Stimulated activated effector memory CD8-positive, alpha-beta T cell treated with anti-CD3 and anti-CD28 coated beads, Interleukin-12 subunit alpha, Interleukin-12 subunit beta, amount 100 ng/mL, for 72 hours (primary cell): ENCODE data around the gene CBLN2.

Experiments
- ATAC-seq: fragments of 150-1000 bp; cut with Tn5 transposase; 2 replicates; pipeline ENCODE4 v1.10.0; 2021
- DNase-seq, 2 donors: peaks; one replicate each; pipeline ENCODE4 v3.0.0; 2021 to 2022; ENCODE audit warnings: low spot score in 2 of 2
- H3K27ac Mint-ChIP-seq: one replicate; pipeline ENCODE4 v1.8.0; 2022; ENCODE audit warnings: mild to moderate bottlenecking, mixed read lengths
- H3K36me3 Mint-ChIP-seq: one replicate; pipeline ENCODE4 v1.8.0; 2022; ENCODE audit warnings: mild to moderate bottlenecking, mixed read lengths
- H3K4me1 Mint-ChIP-seq: one replicate; pipeline ENCODE4 v1.8.0; 2022; ENCODE audit warnings: mixed read lengths
- H3K4me3 Mint-ChIP-seq: one replicate; pipeline ENCODE4 v1.8.0; 2022; ENCODE audit warnings: mild to moderate bottlenecking, mixed read lengths
- H3K9me3 Mint-ChIP-seq: one replicate; pipeline ENCODE4 v1.8.0; 2022; ENCODE audit warnings: mixed read lengths

Gene CBLN2

DNA sequence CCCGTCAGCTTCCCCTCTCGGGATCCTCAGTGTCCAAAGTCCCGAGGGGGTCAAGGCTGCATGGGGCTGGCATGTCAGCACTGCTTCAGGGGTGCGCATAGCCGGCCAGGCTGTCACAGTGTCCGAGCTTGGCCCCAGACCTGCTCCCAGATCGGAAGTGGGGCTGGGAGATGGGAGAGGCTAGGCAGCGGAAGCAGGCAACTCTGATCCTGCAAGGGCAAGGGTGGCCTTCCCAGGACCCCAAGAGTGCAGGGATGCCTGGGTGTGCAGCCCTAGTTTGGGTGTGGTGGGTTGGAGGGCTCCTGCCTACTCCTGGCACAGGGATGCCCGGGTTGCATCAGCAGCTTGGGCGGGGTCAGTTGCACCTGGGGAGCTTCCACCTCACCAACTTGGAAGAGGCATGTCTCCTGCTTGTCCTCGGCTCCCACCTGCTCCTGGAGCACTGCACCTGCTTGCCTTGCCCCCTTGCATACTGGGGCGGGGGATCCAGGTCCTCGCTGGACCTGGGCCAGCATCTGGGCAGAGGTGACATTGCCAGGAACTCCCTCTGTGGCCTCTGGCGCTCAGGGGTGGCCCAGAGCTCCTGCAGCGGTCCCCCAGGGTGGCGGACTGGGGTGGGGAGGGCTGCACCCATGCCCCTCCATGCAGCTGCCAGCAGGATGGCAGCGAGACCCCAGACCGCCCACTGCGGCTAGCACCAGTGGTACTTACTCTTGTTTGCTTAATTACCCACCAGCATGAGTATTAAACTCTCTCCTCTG, 41.3 kb downstream of the CBLN2 start:
- Mint-ChIP-seq H3K9me3 (peaks cover 10% of the 10 kb centered on the region), H3K4me3 (no peak overlapping the region), H3K36me3 (no peaks in the 10 kb centered on the region), H3K4me1 (no peaks in the 10 kb centered on the region), H3K27ac (no peak overlapping the region)
- DNase-seq = no peak
- no peak for ATAC-seq

- Mint-ChIP-seq H3K9me3 (no peaks in the 10 kb centered on the region), H3K36me3 (no peaks in the 10 kb centered on the region), H3K27ac (no peak overlapping the region), H3K4me1 (no peaks in the 10 kb centered on the region), H3K4me3 (no peak overlapping the region)
- ATAC-seq = no peak
- no peak for DNase-seq
Measured at GRCh38 chr18:72492497-72492896, 51.6 kb downstream of the CBLN2 start.
